Measurements from ENCODE around the gene BHLHE40.

The BHLHE40 gene

GRCh38 chr3:5022187-5022965, 43.1 kb downstream of the BHLHE40 start:
- no peak for DNase-seq

DNA sequence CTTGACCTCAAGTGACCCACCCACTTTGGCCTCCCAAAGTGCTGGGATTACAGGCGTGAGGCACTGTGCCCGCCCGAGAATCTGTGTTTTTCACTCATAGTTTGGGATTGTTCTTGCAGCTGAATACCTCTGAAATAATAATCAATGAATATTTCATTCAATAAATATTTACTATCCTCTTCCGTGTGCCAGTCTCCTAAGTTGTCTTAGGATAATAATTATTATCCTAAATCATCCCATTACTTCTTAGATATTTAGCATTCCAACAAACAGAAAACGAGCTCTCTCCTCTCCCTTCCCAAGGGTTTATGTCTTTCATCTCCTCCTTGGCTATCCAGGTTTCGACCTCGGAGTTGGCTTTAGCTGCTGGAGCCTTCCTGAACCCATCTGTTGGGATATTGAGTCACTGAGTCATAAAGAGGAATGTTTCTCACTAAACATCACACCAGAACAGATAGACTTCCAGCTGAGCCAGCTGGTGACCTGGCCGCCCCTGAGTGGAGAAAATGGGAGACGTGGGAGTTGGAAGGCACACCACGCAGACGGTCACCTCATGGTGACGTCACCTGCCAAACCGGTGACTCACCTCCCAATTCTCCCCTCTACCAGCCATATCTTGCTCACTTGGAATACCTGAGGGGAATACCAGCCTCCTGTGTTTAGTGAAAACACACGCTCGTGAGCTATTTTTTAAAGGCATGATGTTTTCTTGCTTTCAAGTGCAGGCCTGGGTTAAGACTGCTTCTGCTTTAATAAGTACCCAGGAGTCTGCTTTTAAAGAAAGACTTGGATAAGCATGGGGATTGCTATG, 43.9 kb downstream of the BHLHE40 start:
- DNase-seq, result peak in 1 of 2 donors; percentile 31

DNA sequence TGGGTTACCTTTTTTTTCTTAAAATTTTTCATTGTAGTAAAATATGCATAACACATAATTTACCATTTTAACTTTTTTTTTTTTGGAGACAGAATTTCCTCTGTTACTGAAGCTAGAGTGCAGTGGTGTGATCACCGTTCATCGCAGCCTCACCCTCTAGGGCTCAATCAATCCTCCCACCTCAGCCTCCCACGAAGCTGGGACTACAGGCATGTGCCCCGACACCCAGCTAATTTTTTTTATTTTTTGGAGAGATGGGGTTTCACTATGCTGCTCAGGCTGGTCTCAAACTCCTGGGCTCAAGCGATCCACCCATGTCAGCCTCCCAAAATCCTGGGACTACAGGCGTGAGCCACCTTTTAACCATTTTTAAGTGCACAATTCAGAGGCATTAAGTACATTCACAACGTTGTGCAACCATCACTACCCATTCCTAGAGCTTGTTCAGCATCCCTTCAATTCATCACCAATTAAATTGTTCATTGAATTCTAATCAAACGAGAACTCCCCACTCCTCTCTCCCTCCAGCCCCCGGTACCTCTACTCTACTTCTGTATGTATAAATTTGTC, 44.6 kb downstream of the BHLHE40 start:
- DNase-seq, result no peak

GRCh38 chr3:5026046-5026362, 46.8 kb downstream of the BHLHE40 start:
- DNase-seq, result no peak

DNA sequence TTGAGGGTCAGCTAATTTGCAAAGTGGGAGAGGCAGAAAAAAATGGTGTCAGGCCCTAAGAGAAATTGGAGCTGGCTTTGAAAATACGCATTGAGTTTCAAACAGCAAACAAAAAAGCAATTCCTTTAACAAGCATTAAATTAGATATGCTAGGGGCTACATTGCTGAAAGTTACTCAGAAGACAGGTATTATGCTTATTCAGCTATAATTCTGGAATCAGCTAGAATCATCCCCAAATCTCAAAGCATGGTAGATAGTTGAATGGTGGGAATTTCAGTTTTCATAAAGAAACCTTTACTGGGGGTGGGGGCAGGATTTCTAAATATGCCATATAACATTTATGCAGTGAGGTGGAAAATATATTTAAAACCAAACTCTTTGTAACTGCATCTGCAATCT, 50.5 kb downstream of the BHLHE40 start:
- no peak for DNase-seq

GRCh38 chr3:5030152-5030551, 50.9 kb downstream of the BHLHE40 start:
- DNase-seq, result no peak

DNA sequence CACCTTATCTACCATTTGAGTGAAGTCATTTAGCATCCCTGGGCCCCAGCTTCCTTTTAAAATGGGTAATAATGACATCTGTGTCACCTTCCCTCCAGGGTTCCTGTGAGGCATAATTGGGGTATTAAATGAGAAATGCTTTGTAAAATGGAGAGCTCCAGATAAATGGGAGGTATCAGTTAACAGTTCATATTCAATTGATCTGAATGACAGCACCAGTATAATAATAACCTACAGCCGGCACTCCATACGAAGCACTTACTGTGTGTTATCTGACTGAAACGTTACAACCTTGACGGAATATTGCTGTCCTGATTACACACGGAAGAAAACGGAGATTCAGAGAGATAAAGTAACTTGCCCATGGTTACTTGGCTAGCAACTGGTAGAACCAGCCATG, 53.6 kb downstream of the BHLHE40 start:
- DNase-seq, result no peak

Data from stimulated activated CD4-positive, alpha-beta T cell treated with anti-CD3 and anti-CD28 coated beads, Interleukin-2, amount 100 ng/mL, for 48 hours (primary cell).